GM18868 (cell line): Measurements from ENCODE around the gene ERF.

ENCODE experiments used
- ATAC-seq: cut with Tn5 transposase; IDR thresholded peaks from one replicate; pipeline ENCODE4 v1.9.1; 2021; ENCODE audit warnings: mild to moderate bottlenecking, moderate library complexity; ENCODE audit not compliant: unreplicated experiment

The ERF gene

GRCh38 chr19:42219812-42220750 is 34.8 kb downstream of the ERF start, which contains the start of gene ZNF526:
ZNF526 (plus strand) TSS chr19:42220312; CDS start chr19:42224404, 4,092 bp downstream.
- peak; percentile 74 for ATAC-seq

- peak; percentile 69 for ATAC-seq
Observed at GRCh38 chr19:42217520-42218437, 37.1 kb downstream of the ERF start, which contains the start of gene DEDD2. DEDD2 (minus strand) TSS chr19:42217677; CDS start chr19:42217007, 670 bp downstream.

GRCh38 chr19:42216653-42217519 is 38.0 kb downstream of the ERF start:
- ATAC-seq, result no peak

- no peak for ATAC-seq
Observed at GRCh38 chr19:42214810-42215485, 40.0 kb downstream of the ERF start.

GRCh38 chr19:42212886-42213285 is 42.0 kb downstream of the ERF start:
- ATAC-seq, result no peak

GRCh38 chr19:42208612-42209011 is 46.3 kb downstream of the ERF start:
- ATAC-seq, result no peak

GRCh38 chr19:42207767-42208271 is 47.1 kb downstream of the ERF start:
- no peak for ATAC-seq

GRCh38 chr19:42206871-42207755 is 47.8 kb downstream of the ERF start:
- no peak for ATAC-seq

- no peak for ATAC-seq
Observed at GRCh38 chr19:42204664-42205063, 50.3 kb downstream of the ERF start.

- ATAC-seq, result no peak
Observed at GRCh38 chr19:42203700-42204099, 51.2 kb downstream of the ERF start.

GRCh38 chr19:42202290-42202880 is 52.5 kb downstream of the ERF start:
- ATAC-seq, result no peak

- ATAC-seq, result no peak
Observed at GRCh38 chr19:42201489-42202289, 53.2 kb downstream of the ERF start.

GRCh38 chr19:42200116-42200715 is 54.7 kb downstream of the ERF start:
- ATAC-seq, result no peak

- peak; percentile 36 for ATAC-seq
Observed at GRCh38 chr19:42199440-42200115, 55.4 kb downstream of the ERF start.

GRCh38 chr19:42198676-42199439 is 56.1 kb downstream of the ERF start:
- ATAC-seq, result peak; percentile 32
